Uterus (tissue), 4 donors: ENCODE measurements around the gene MAN2A2. TPM values are rescaled to one million over a fixed set of nuclear protein-coding genes. Genes with fewer than 3 reads are reported as not detected.
"Not testable (repeated sequence)": the region's sequence is repeated elsewhere in the genome, so short reads cannot be mapped to it uniquely, and the experiment has no call there.

Source experiments
- DNase-seq, 2 donors: peaks; one replicate each; pipeline ENCODE4 v3.0.0-alpha.2; 2019 to 2020
- H3K27ac ChIP-seq, 2 donors: fragments of 200-600 bp; sonication (generic); 1 replicate in 1 of 2; 2 replicates in 1 of 2; pipeline ENCODE4 v1.5.1; 2016 to 2018
- H3K27me3 ChIP-seq, 2 donors: fragments of 200-600 bp; sonication (generic); one replicate each; pipeline ENCODE4 v1.5.1; 2018 to 2019; ENCODE audit warnings: control low read depth in 1 of 2
- H3K36me3 ChIP-seq, 2 donors: fragments of 200-600 bp; sonication (generic); one replicate each; pipeline ENCODE4 v1.5.1; 2019; ENCODE audit warnings: control low read depth in 1 of 2
- H3K4me1 ChIP-seq, 2 donors: fragments of 200-600 bp; sonication (generic); one replicate each; pipeline ENCODE4 v1.5.1; 2018 to 2019; ENCODE audit warnings: control low read depth in 1 of 2
- H3K4me3 ChIP-seq, 2 donors: fragments of 200-600 bp; sonication (generic); 1 replicate in 1 of 2; 2 replicates in 1 of 2; pipeline ENCODE4 v1.5.1; 2018 to 2019; ENCODE audit warnings: mild to moderate bottlenecking in 1 of 2
- H3K9me3 ChIP-seq, 2 donors: fragments of 200-600 bp; sonication (generic); one replicate each; pipeline ENCODE4 v1.5.1; 2019; ENCODE audit warnings: control low read depth in 1 of 2
- POLR2A ChIP-seq, 2 donors: fragments of 450-650 bp; IDR thresholded peaks; one replicate each; pipeline ENCODE4 v1.6.1; 2016; ENCODE audit warnings: antibody characterized with exemption in 2 of 2, mild to moderate bottlenecking in 1 of 2, moderate library complexity in 1 of 2
- intact Hi-C: fragments of 100-400 bp; cut with DNase I; formaldehyde crosslinking; loops from one replicate; pipeline ENCODE4 v1.15.1; 2023; ENCODE audit warnings: low total_unique reads
- total RNA-seq, 4 donors: library from RNA; depleted of rRNA in 3 of 4; stranded (reverse); fragments of >200 nt in 3 of 4; gene quantifications; one replicate each; pipeline versions ENCODE4 v1.1.0 to v1.2.4, GENCODE V29; 2014 to 2023
- TF ChIP-seq, protein P1 (sequence below), 4 experiments: fragments of 200-600 bp in 2 of 4; fragments of 450-650 bp in 2 of 4; sonication (generic) in 2 of 4; IDR thresholded peaks; one replicate each; pipeline ENCODE4 v1.5.1; 2016 to 2019; ENCODE audit warnings: antibody characterized with exemption in 4 of 4, mild to moderate bottlenecking in 2 of 4, moderate library complexity in 1 of 4
- donor health status: DM: yes; HTN: yes; CAD: no.

Gene MAN2A2
- total RNA-seq, 4 donors from 2014 or later, result 15.9 to 92.0 (median 19.8) TPM

DNA sequence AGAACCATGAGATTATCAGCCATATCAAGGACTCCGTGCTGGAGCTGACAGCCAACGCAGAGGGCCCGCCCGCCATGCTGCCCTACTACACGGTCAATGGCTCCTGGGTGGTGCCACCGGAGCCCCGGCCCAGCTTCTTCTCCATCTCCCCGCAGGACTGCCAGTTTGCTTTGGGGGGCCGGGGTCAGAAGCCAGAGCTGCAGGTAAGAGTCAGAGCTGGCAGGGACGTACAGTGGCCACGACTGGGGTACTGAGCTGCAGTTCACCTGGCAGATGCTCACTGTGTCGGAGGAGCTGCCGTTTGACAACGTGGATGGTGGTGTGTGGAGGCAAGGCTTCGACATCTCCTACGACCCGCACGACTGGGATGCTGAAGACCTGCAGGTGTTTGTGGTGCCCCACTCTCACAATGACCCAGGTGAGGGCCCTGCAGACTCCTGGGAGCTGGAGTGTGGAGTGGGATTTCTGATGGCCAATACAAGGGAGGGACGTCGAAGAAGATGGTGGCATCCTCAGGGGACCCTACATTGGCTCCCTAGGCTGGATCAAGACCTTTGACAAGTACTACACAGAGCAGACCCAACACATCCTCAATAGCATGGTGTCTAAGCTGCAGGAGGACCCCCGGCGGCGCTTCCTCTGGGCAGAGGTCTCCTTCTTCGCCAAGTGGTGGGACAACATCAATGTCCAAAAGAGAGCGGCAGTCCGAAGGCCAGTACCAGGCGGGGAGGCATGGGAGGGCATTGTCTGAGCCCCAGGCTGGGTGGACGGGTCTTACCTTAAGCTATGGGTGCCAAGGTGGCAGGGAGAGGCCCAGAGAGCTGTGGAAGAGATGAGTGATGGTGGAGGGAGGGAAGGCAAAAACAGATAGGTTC, 2.4 kb downstream of the MAN2A2 start:
- H3K27me3 ChIP-seq, result no peaks in the 10 kb centered on the region
- intact Hi-C loops, result no loop called here
- TF ChIP-seq POLR2A (IDR thresholded peaks at IDR 0.05), result no peak
- TF ChIP-seq, protein P1, sequence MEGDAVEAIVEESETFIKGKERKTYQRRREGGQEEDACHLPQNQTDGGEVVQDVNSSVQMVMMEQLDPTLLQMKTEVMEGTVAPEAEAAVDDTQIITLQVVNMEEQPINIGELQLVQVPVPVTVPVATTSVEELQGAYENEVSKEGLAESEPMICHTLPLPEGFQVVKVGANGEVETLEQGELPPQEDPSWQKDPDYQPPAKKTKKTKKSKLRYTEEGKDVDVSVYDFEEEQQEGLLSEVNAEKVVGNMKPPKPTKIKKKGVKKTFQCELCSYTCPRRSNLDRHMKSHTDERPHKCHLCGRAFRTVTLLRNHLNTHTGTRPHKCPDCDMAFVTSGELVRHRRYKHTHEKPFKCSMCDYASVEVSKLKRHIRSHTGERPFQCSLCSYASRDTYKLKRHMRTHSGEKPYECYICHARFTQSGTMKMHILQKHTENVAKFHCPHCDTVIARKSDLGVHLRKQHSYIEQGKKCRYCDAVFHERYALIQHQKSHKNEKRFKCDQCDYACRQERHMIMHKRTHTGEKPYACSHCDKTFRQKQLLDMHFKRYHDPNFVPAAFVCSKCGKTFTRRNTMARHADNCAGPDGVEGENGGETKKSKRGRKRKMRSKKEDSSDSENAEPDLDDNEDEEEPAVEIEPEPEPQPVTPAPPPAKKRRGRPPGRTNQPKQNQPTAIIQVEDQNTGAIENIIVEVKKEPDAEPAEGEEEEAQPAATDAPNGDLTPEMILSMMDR (IDR thresholded peaks at IDR 0.05), result no peak
- no peak for DNase-seq
- no peak overlapping the region for H3K27ac ChIP-seq
- H3K36me3 ChIP-seq, result no peaks in the 10 kb centered on the region
- no peaks in the 10 kb centered on the region for H3K9me3 ChIP-seq
- peaks cover 0 to 5% of the 10 kb centered on the region in 2 donors for H3K4me1 ChIP-seq
- H3K4me3 ChIP-seq, result no peak overlapping the region

DNA sequence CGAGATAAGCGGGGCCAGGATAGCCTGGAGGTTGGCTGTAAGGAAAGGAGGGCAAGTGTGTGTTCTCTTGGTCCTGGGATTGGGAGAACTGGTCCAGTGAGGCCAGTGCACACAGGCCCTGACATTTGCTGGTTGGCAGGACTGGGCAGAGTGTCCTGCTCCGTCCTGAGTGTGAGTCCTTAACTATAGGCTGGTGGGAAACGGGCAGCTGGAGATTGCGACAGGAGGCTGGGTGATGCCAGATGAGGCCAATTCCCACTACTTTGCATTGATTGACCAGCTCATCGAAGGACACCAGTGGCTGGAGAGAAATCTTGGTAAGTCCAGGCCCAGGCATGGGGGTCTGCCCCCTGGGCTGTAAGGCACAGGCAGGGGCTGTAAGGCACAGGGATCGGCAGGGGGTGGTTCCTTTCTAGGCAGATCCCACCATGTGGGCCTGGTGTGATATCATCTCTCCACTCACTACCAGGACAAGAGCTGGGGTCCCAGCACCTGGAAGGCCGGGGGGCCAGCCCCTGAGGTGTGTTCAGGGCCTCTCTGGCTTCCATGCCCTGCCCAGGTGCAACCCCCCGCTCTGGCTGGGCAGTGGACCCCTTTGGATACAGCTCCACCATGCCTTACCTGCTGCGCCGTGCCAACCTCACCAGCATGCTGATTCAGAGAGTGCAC, 3.2 kb downstream of the MAN2A2 start:
- TF ChIP-seq POLR2A (IDR thresholded peaks at IDR 0.05), result no peak
- TF ChIP-seq, protein P1 (IDR thresholded peaks at IDR 0.05), result no peak
- H3K27ac ChIP-seq, result no peak overlapping the region
- no peak for DNase-seq
- intact Hi-C loops, result no loop called here
- H3K27me3 ChIP-seq, result no peaks in the 10 kb centered on the region
- H3K9me3 ChIP-seq, result no peaks in the 10 kb centered on the region
- H3K4me3 ChIP-seq, result no peak overlapping the region
- peaks cover 0 to 5% of the 10 kb centered on the region in 2 donors for H3K4me1 ChIP-seq
- no peaks in the 10 kb centered on the region for H3K36me3 ChIP-seq

DNA sequence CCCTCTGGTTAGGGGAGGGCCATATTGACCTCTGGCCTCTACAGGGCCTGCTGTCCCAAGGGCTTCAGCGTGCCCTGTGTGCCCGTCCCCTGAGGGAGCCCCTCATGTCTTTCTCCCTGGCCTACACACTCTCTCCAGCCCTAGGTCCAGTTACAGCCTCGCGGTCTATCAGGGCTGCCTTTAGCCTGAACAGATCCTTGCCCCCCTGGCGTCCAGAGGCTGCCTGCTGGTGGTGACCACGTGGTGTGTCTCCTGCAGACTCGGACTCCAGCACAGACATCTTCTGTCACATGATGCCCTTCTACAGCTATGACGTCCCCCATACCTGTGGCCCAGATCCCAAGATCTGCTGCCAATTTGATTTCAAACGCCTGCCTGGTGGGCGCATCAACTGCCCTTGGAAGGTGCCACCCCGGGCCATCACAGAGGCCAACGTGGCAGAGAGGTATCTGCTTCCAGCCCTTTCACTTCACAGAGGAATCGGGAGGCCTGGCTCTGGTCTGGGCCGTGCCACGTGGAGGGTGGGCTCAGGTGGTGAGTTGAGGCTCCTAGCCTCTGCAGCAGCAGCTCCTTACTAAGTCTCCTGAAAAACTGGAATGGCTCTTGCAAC, 4.1 kb downstream of the MAN2A2 start:
- Histone ChIP-seq H3K9me3 (no peaks in the 10 kb centered on the region), H3K4me1 (peaks cover 0 to 5% of the 10 kb centered on the region in 2 donors), H3K27ac (no peak overlapping the region), H3K27me3 (no peaks in the 10 kb centered on the region), H3K4me3 (no peak overlapping the region), H3K36me3 (no peaks in the 10 kb centered on the region)
- intact Hi-C loops, result no loop called here
- no peak for DNase-seq
- TF ChIP-seq, protein P1 (IDR thresholded peaks at IDR 0.05), result no peak
- TF ChIP-seq POLR2A (IDR thresholded peaks at IDR 0.05), result no peak

DNA sequence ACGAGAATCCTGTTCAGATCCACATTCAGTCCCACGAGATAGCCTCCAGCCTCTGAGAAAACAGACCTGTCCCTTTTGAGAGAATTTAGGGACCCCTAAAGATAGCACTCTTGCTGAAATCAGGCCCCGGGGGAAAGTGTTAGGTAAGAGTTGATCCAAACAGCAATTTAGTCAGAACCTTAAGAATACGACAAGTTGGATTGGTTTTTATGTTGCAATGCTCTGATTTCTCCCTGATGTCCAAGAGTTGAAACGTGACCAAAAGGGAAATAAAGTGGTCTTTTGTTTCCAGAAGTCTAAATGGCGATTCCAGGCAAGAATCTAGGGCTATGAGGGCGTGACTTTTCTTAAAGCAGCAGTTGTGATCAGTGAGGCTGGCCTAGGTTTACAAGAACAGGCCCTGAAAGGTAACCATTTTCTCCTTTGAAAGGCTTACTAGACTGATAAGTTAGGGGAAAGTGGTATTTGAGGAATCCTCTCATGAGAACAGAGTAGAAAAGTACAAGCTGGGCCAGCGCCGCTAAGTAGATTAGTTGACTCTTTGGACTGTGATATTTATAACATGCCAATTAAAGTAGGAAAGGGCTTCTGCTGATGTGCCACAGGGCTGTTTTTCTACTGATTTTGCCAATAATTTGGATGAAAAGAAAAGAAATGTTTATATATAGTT, 4.9 kb downstream of the MAN2A2 start:
- intact Hi-C loops, result no loop called here
- TF ChIP-seq, protein P1 (IDR thresholded peaks at IDR 0.05), result no peak
- TF ChIP-seq POLR2A (IDR thresholded peaks at IDR 0.05), result no peak
- Histone ChIP-seq H3K27ac (no peak overlapping the region), H3K4me1 (peaks cover 0 to 5% of the 10 kb centered on the region in 2 donors), H3K4me3 (no peak overlapping the region), H3K9me3 (no peaks in the 10 kb centered on the region), H3K36me3 (no peaks in the 10 kb centered on the region), H3K27me3 (no peaks in the 10 kb centered on the region)
- no peak for DNase-seq

DNA sequence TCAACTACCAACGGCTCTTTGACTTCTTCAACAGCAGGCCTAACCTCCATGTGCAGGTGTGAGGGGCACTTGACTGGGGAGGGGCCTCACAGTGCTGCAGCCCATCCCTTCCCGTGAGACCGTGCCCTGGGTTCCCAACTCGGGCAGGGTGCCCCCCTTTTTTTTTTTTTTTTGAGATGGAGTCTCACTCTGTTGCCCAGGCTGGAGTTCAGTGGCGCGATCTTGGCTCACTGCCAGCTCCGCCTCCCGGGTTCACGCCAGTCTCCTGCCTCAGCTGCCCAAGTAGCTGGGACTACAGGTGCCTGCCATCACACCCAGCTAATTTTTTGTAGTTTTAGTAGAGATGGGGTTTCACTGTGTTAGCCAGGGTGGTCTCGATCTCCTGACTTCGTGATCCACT, 6.3 kb downstream of the MAN2A2 start:
- intact Hi-C loops, DNase-seq, H3K4me1 ChIP-seq, H3K4me3 ChIP-seq, H3K27me3 ChIP-seq, H3K9me3 ChIP-seq, H3K36me3 ChIP-seq, H3K27ac ChIP-seq: not testable (repeated sequence)
